H9 (cell line): ENCODE results near the gene SEC14L5. TPM values are rescaled to one million over a fixed set of nuclear protein-coding genes. Genes with fewer than 3 reads are reported as not detected.

Experiments used
- DNase-seq: peaks from one replicate; pipeline ENCODE4 v3.0.0-alpha.2; 2017
- H2AFZ ChIP-seq: one replicate; pipeline ENCODE4 v1.6.1; 2013; ENCODE audit warnings: mild to moderate bottlenecking, low read length, control low read depth, moderate library complexity
- H2AK5ac ChIP-seq: 2 replicates; pipeline ENCODE4 v1.6.1; 2013; ENCODE audit warnings: low read length, control low read depth, mixed read lengths; ENCODE audit not compliant: insufficient read length
- H2BK120ac ChIP-seq: one replicate; pipeline ENCODE4 v1.6.1; 2013; ENCODE audit warnings: low read depth, mild to moderate bottlenecking, low read length, control low read depth, inconsistent platforms; ENCODE audit not compliant: poor library complexity, severe bottlenecking
- H2BK12ac ChIP-seq: 2 replicates; pipeline ENCODE4 v1.6.1; 2013; ENCODE audit warnings: low read length, control low read depth, mixed read lengths, low read depth; ENCODE audit not compliant: insufficient read length
- H2BK15ac ChIP-seq: 2 replicates; pipeline ENCODE4 v1.6.1; 2013; ENCODE audit warnings: low read depth, low read length, control low read depth
- H2BK20ac ChIP-seq: one replicate; pipeline ENCODE4 v1.6.1; 2013; ENCODE audit warnings: low read depth, mild to moderate bottlenecking, low read length, control low read depth, inconsistent platforms; ENCODE audit not compliant: poor library complexity, severe bottlenecking
- H2BK5ac ChIP-seq: 2 replicates; pipeline ENCODE4 v1.6.1; 2013; ENCODE audit warnings: low read length, control low read depth, mixed read lengths; ENCODE audit not compliant: insufficient read length
- H3K14ac ChIP-seq: 2 replicates; pipeline ENCODE4 v1.6.1; 2013; ENCODE audit warnings: low read length, control low read depth; ENCODE audit not compliant: insufficient read depth
- H3K18ac ChIP-seq: 2 replicates; pipeline ENCODE4 v1.6.1; 2013; ENCODE audit warnings: low read depth, mild to moderate bottlenecking, mixed read lengths, low read length, control low read depth; ENCODE audit not compliant: insufficient read length
- H3K23ac ChIP-seq: 2 replicates; pipeline ENCODE4 v1.6.1; 2013; ENCODE audit warnings: low read length, control low read depth, mixed read lengths, low read depth; ENCODE audit not compliant: insufficient read length
- H3K23me2 ChIP-seq: 2 replicates; pipeline ENCODE4 v1.6.1; 2013; ENCODE audit warnings: low read depth, mild to moderate bottlenecking, mixed read lengths, low read length, control low read depth; ENCODE audit not compliant: insufficient read length, poor library complexity, severe bottlenecking
- H3K27ac ChIP-seq: 2 replicates; pipeline ENCODE4 v1.5.1; 2013; ENCODE audit warnings: low read length, control low read depth, mixed read lengths, low read depth; ENCODE audit not compliant: insufficient read length
- H3K27me3 ChIP-seq: 2 replicates; pipeline ENCODE4 v1.6.1; 2013; ENCODE audit warnings: low read length, control low read depth, inconsistent platforms; ENCODE audit not compliant: insufficient read depth
- H3K4ac ChIP-seq: 2 replicates; pipeline ENCODE4 v1.6.1; 2013; ENCODE audit warnings: low read depth, mild to moderate bottlenecking, control low read depth, inconsistent platforms, low read length, moderate library complexity
- H3K4me1 ChIP-seq: 2 replicates; pipeline ENCODE4 v1.6.1; 2013; ENCODE audit warnings: low read length, control low read depth, inconsistent platforms; ENCODE audit not compliant: insufficient read depth
- H3K4me2 ChIP-seq: 2 replicates; pipeline ENCODE4 v1.6.1; 2013; ENCODE audit warnings: low read length, control low read depth, mixed read lengths; ENCODE audit not compliant: insufficient read length, insufficient read depth
- H3K56ac ChIP-seq: 2 replicates; pipeline ENCODE4 v1.6.1; 2013; ENCODE audit warnings: low read depth, mild to moderate bottlenecking, mixed read lengths, low read length, control low read depth; ENCODE audit not compliant: insufficient read length
- H3K79me1 ChIP-seq: 2 replicates; pipeline ENCODE4 v1.6.1; 2013; ENCODE audit warnings: low read depth, mild to moderate bottlenecking, moderate library complexity, low read length, control low read depth, inconsistent platforms; ENCODE audit not compliant: insufficient read depth, poor library complexity, severe bottlenecking
- H3K79me2 ChIP-seq: 2 replicates; pipeline ENCODE4 v1.6.1; 2013; ENCODE audit warnings: low read length, control low read depth, inconsistent platforms; ENCODE audit not compliant: insufficient read depth
- H3K9ac ChIP-seq: 2 replicates; pipeline ENCODE4 v1.6.1; 2013; ENCODE audit warnings: low read length, control low read depth, mixed read lengths; ENCODE audit not compliant: insufficient read length; ENCODE audit errors: extremely low read depth
- H3K9me3 ChIP-seq: one replicate; pipeline ENCODE4 v1.6.1; 2013; ENCODE audit warnings: low read depth, low read length, inconsistent platforms; ENCODE audit not compliant: control insufficient read depth
- H3T11ph ChIP-seq: one replicate; pipeline ENCODE4 v1.6.1; 2013; ENCODE audit warnings: mild to moderate bottlenecking, low read length, control low read depth, inconsistent platforms
- H4K20me1 ChIP-seq: one replicate; pipeline ENCODE4 v1.6.1; 2013; ENCODE audit not compliant: control insufficient read depth, insufficient read length, insufficient read depth
- H4K5ac ChIP-seq: 2 replicates; pipeline ENCODE4 v1.6.1; 2013; ENCODE audit warnings: low read depth, mild to moderate bottlenecking, mixed read lengths, low read length, control low read depth; ENCODE audit not compliant: insufficient read length
- H4K8ac ChIP-seq: replicated peaks from 2 replicates; pipeline ENCODE4 v1.6.1; 2013; ENCODE audit warnings: low read length, control low read depth, mixed read lengths, low read depth; ENCODE audit not compliant: insufficient read length
- H4K91ac ChIP-seq: 2 replicates; pipeline ENCODE4 v1.6.1; 2013; ENCODE audit warnings: low read depth, mild to moderate bottlenecking, moderate library complexity, mixed read lengths, low read length, control low read depth; ENCODE audit not compliant: insufficient read length
- H3K27ac Mint-ChIP-seq, 3 experiments: 2 replicates in 2 of 3; 3 replicates in 1 of 3; pipeline ENCODE4 v1.8.0; 2020 to 2021; ENCODE audit warnings: mixed read lengths in 3 of 3, mild to moderate bottlenecking in 1 of 3, moderate library complexity in 1 of 3
- H3K27me3 Mint-ChIP-seq: 2 replicates; pipeline ENCODE4 v1.8.0; 2021; ENCODE audit warnings: low read depth, mild to moderate bottlenecking, moderate library complexity, mixed read lengths
- H3K36me3 Mint-ChIP-seq, 3 experiments: 2 replicates in 2 of 3; 3 replicates in 1 of 3; pipeline ENCODE4 v1.8.0; 2020 to 2021; ENCODE audit warnings: low read depth in 3 of 3, mixed read lengths in 3 of 3; ENCODE audit not compliant: insufficient read depth in 1 of 3
- H3K4me1 Mint-ChIP-seq, 2 experiments: 2 replicates each; pipeline ENCODE4 v1.8.0; 2020; ENCODE audit warnings: mixed read lengths in 2 of 2
- H3K4me3 Mint-ChIP-seq, 2 experiments: 2 replicates in 1 of 2; 3 replicates in 1 of 2; pipeline ENCODE4 v1.8.0; 2020 to 2021; ENCODE audit warnings: mild to moderate bottlenecking in 2 of 2, mixed read lengths in 2 of 2, moderate library complexity in 1 of 2
- H3K9me3 Mint-ChIP-seq, 2 experiments: 2 replicates in 1 of 2; 3 replicates in 1 of 2; pipeline ENCODE4 v1.8.0; 2020; ENCODE audit warnings: mild to moderate bottlenecking in 2 of 2, mixed read lengths in 2 of 2, moderate library complexity in 1 of 2
- CTCF ChIP-seq: fragments of 200-600 bp; sonication (generic); conservative IDR thresholded peaks from 3 replicates; pipeline ENCODE4 v1.8.0; 2021; ENCODE audit warnings: antibody characterized with exemption, mild to moderate bottlenecking
- WGBS: extraction: QIAGEN DNeasy Blood & Tissue Kit; methylation state at CpG from one replicate; pipeline ENCODE4 v1.1.7; 2013; ENCODE audit warnings: missing lambda C conversion rate, low lambda C conversion rate, mixed read lengths; ENCODE audit not compliant: insufficient read length; ENCODE audit errors: extremely low coverage; 5-methylcytosine and 5-hydroxymethylcytosine counted together
- total RNA-seq: library from RNA; stranded (reverse); gene quantifications from 2 replicates; pipeline ENCODE4 v1.2.1, GENCODE V29; 2021

SEC14L5 gene
- total RNA-seq, 1 experiment from 2014 or later, result 4.1 TPM

- Histone ChIP-seq H3K18ac (no peak overlapping the region), H3K9me3 (no peaks in the 10 kb centered on the region), H3K4me1 (peaks cover 6% of the 10 kb centered on the region; the same call in 1 of the 2 replicates), H3K27me3 (no peaks in the 10 kb centered on the region), H3K23ac (no peak overlapping the region), H3K27ac (no peak overlapping the region), H2BK120ac (no peak overlapping the region), H3K79me2 (no peaks in the 10 kb centered on the region), H2BK20ac (no peak overlapping the region), H4K5ac (no peak overlapping the region), H3K23me2 (peaks cover 5% of the 10 kb centered on the region), H3K4me2 (no peak overlapping the region), H3K56ac (no peak overlapping the region), H4K91ac (no peak overlapping the region), H3K14ac (no peak overlapping the region), H2BK15ac (no peak overlapping the region), H4K20me1 (no peaks in the 10 kb centered on the region), H2BK12ac (no peak overlapping the region), H3K79me1 (no peaks in the 10 kb centered on the region), H2BK5ac (no peak overlapping the region), H2AK5ac (no peak overlapping the region), H2AFZ (no peak overlapping the region), H3K9ac (no peak overlapping the region), H4K8ac (no peak overlapping the region), H3K4ac (no peak overlapping the region), H3T11ph (no peak overlapping the region)
- Mint-ChIP-seq H3K4me1 (peaks cover 14 to 21% of the 10 kb centered on the region in 2 experiments), H3K9me3 (no peaks in the 10 kb centered on the region), H3K36me3 (no peaks in the 10 kb centered on the region; a peak in 1 of 7 replicates), H3K27ac (no peak overlapping the region), H3K27me3 (peaks cover 5% of the 10 kb centered on the region), H3K4me3 (peak overlapping the region; percentile 44 to 66; a peak in 4 of 5 replicates)
- no CpG with 5 or more reads among the region's 7 CpGs for WGBS
- TF ChIP-seq CTCF, result no peak
- no peak for DNase-seq
Measured at GRCh38 chr16:5031601-5032000, 73.5 kb downstream of the SEC14L5 start.
